Sigmoid colon (tissue), 4 donors: ENCODE results near the gene COQ10A.

Experiments used
- POLR2A ChIP-seq, 2 donors: fragments of 450-650 bp; IDR thresholded peaks; one replicate each; pipeline ENCODE4 v1.6.1; 2016; ENCODE audit warnings: antibody characterized with exemption in 2 of 2, mild to moderate bottlenecking in 2 of 2, moderate library complexity in 2 of 2
- POLR2AphosphoS5 ChIP-seq, 4 donors: sonication (generic); formaldehyde crosslinking; IDR thresholded peaks; one replicate each; pipeline ENCODE4 v1.6.1; 2017; ENCODE audit warnings: antibody characterized with exemption in 4 of 4
- TF ChIP-seq, protein P1 (sequence below), 4 experiments: fragments of 450-650 bp in 3 of 4; fragments of 200-600 bp in 1 of 4; IDR thresholded peaks; one replicate each; pipeline ENCODE4 v1.5.1; 2016 to 2019; ENCODE audit warnings: antibody characterized with exemption in 4 of 4, mild to moderate bottlenecking in 3 of 4, moderate library complexity in 2 of 4

DNA sequence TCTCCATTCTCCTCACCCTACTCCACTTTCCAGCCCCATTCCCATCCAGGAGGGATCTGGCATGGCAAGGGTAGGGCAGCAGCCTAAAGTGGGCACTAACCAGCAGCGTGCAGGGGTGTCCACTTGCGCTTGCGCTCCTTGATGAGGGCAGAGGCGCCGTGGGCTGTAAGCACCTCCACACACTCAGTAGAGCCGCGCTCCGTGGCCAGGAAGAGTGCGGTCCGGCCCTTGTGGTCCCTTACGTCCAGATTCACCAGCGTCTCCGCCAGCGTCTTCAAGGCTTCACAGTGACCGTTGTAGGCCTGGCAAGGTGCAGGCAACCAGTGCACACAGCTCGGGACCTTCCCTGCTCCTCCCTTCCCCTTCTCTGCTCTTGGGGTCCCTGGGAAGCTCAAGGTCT is 18.8 kb upstream of the COQ10A start:
- TF ChIP-seq, protein P1, sequence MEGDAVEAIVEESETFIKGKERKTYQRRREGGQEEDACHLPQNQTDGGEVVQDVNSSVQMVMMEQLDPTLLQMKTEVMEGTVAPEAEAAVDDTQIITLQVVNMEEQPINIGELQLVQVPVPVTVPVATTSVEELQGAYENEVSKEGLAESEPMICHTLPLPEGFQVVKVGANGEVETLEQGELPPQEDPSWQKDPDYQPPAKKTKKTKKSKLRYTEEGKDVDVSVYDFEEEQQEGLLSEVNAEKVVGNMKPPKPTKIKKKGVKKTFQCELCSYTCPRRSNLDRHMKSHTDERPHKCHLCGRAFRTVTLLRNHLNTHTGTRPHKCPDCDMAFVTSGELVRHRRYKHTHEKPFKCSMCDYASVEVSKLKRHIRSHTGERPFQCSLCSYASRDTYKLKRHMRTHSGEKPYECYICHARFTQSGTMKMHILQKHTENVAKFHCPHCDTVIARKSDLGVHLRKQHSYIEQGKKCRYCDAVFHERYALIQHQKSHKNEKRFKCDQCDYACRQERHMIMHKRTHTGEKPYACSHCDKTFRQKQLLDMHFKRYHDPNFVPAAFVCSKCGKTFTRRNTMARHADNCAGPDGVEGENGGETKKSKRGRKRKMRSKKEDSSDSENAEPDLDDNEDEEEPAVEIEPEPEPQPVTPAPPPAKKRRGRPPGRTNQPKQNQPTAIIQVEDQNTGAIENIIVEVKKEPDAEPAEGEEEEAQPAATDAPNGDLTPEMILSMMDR (IDR thresholded peaks at IDR 0.05) = no peak
- TF ChIP-seq POLR2AphosphoS5 (IDR thresholded peaks at IDR 0.05) = no peak
- TF ChIP-seq POLR2A (IDR thresholded peaks at IDR 0.05) = no peak
